Measurements from ENCODE around the gene CNIH1.

DNA sequence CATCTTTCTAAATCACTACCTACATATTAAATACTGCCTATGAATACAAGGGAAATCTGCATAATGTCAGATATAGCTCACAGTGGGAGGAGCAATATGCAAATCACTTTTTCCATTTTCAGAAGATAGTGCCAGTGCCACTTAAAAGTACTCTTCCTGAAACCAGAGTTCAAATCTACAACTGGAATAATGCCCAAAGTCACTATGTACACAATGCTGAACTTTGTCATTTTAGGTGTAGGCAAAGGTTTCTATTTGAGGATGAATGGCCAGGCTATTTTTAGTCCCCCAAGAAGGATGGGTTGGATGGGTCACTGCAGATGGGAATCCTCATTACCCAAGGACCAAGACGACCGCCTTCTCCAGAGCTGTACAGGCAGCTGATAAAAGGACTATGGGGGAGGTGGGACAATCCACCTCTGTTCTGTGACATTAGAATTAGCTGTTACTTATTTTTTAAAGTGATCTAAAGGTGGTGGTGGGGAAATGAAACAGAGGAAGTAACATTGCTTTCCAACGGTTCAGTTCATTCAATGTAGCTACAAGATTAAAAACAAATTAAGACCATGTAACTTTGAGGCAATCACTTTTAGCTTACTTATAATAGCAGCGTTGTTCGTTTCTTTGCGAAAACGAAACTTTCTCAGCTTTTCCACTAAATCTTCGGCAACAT, 42.0 kb upstream of the CNIH1 start:
- TF ChIP-seq, protein P1, sequence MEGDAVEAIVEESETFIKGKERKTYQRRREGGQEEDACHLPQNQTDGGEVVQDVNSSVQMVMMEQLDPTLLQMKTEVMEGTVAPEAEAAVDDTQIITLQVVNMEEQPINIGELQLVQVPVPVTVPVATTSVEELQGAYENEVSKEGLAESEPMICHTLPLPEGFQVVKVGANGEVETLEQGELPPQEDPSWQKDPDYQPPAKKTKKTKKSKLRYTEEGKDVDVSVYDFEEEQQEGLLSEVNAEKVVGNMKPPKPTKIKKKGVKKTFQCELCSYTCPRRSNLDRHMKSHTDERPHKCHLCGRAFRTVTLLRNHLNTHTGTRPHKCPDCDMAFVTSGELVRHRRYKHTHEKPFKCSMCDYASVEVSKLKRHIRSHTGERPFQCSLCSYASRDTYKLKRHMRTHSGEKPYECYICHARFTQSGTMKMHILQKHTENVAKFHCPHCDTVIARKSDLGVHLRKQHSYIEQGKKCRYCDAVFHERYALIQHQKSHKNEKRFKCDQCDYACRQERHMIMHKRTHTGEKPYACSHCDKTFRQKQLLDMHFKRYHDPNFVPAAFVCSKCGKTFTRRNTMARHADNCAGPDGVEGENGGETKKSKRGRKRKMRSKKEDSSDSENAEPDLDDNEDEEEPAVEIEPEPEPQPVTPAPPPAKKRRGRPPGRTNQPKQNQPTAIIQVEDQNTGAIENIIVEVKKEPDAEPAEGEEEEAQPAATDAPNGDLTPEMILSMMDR (IDR thresholded peaks at IDR 0.05; ENCODE audit: low read depth, low read length, poor library complexity, severe bottlenecking) = no peak
- TF ChIP-seq EZH2phosphoT487 (IDR thresholded peaks at IDR 0.05; ENCODE audit: borderline replicate concordance, low read length) = no peak

Data from DOHH2 (cell line).